K562 (cell line): ENCODE data around the gene NQO2. TPM values are rescaled to one million over a fixed set of nuclear protein-coding genes. Genes with fewer than 3 reads are reported as not detected.

Source experiments
- CAMTA2 ChIP-seq: fragments of 250-450 bp; sonication (Bioruptor Pico); conservative IDR thresholded peaks from 2 replicates; pipeline ENCODE4 v1.5.1; 2022
- CBX1 ChIP-seq: sonication (generic); IDR thresholded peaks from 2 replicates; pipeline ENCODE4 v1.6.1; 2016; ENCODE audit warnings: antibody characterized with exemption, low read depth, mild to moderate bottlenecking
- CTCF ChIP-seq, 3 experiments: IDR thresholded peaks in 2 of 3; conservative IDR thresholded peaks in 1 of 3; 2 replicates each; pipeline ENCODE4 v1.5.1; 2011 to 2012; ENCODE audit warnings: low read length in 3 of 3, mild to moderate bottlenecking in 3 of 3, control low read depth in 2 of 3, improper control_type of control experiment in 1 of 3, inconsistent platforms in 1 of 3, low read depth in 1 of 3, mixed read lengths in 1 of 3, moderate library complexity in 1 of 3; ENCODE audit not compliant: insufficient read depth in 2 of 3
- CXXC5 ChIP-seq: fragments of 250-450 bp; sonication (Bioruptor Pico); IDR thresholded peaks from 2 replicates; pipeline ENCODE4 v1.8.0; 2022; ENCODE audit warnings: inconsistent platforms, mild to moderate bottlenecking, moderate library complexity
- ELF1 ChIP-seq: fragments of 200-800 bp; sonication (Bioruptor generic); IDR thresholded peaks from 2 replicates; pipeline ENCODE4 v1.6.1; 2016; ENCODE audit warnings: missing genetic modification characterization, missing compliant biosample characterization
- MTF1 ChIP-seq: fragments of 250-450 bp; sonication (Bioruptor Pico); IDR thresholded peaks from 2 replicates; pipeline ENCODE4 v1.9.0; 2021; ENCODE audit warnings: moderate library complexity, mild to moderate bottlenecking, inconsistent platforms, borderline replicate concordance
- NCOA6 ChIP-seq: fragments of 450-650 bp; IDR thresholded peaks from 2 replicates; pipeline ENCODE4 v1.6.1; 2017; ENCODE audit warnings: mild to moderate bottlenecking
- PTTG1 ChIP-seq: fragments of 450-650 bp; IDR thresholded peaks from 2 replicates; pipeline ENCODE4 v1.6.1; 2016; ENCODE audit warnings: low read depth, mild to moderate bottlenecking, missing genetic modification characterization, missing compliant biosample characterization
- RBM15 ChIP-seq: fragments of 200-400 bp; formaldehyde crosslinking; IDR thresholded peaks from 2 replicates; pipeline ENCODE4 v1.6.1; 2018; ENCODE audit warnings: mild to moderate bottlenecking, low read length, moderate library complexity; ENCODE audit not compliant: insufficient read depth
- RBM25 ChIP-seq: fragments of 200-400 bp; formaldehyde crosslinking; IDR thresholded peaks from 2 replicates; pipeline ENCODE4 v1.6.1; 2018; ENCODE audit warnings: low read length, low read depth, moderate library complexity; ENCODE audit not compliant: severe bottlenecking
- RUNX1 ChIP-seq: sonication (generic); IDR thresholded peaks from 2 replicates; pipeline ENCODE4 v1.6.1; 2016; ENCODE audit warnings: antibody characterized with exemption, low read depth
- SMAD4 ChIP-seq: fragments of 250-450 bp; sonication (Bioruptor Pico); conservative IDR thresholded peaks from 2 replicates; pipeline ENCODE4 v1.8.0; 2021; ENCODE audit warnings: inconsistent platforms, mild to moderate bottlenecking, moderate library complexity
- SRF ChIP-seq, 2 experiments: fragments of 250-450, 450-650 bp in 1 of 2; sonication (Bioruptor Pico) in 1 of 2; sonication (generic) in 1 of 2; formaldehyde crosslinking; IDR thresholded peaks; 2 replicates each; pipeline versions ENCODE4 v1.5.0 to v1.5.1; 2020 to 2022; ENCODE audit warnings: mild to moderate bottlenecking in 1 of 2, missing genetic modification reagents in 1 of 2
- SRSF7 ChIP-seq: fragments of 200-400 bp; formaldehyde crosslinking; optimal IDR thresholded peaks from 2 replicates; pipeline ENCODE3; 2017; ENCODE audit warnings: mild to moderate bottlenecking, low read depth, low read length
- STAT5B ChIP-seq: fragments of 250-450 bp; sonication (Bioruptor Pico); IDR thresholded peaks from 2 replicates; pipeline ENCODE4 v1.8.0; 2021; ENCODE audit warnings: mild to moderate bottlenecking, inconsistent platforms
- ZBTB34 ChIP-seq: fragments of 250-450 bp; sonication (Bioruptor Pico); IDR thresholded peaks from 2 replicates; pipeline ENCODE4 v1.8.0; 2021; ENCODE audit warnings: mild to moderate bottlenecking, moderate library complexity
- ZKSCAN3 ChIP-seq: fragments of 250-450 bp; sonication (Bioruptor Pico); IDR thresholded peaks from 2 replicates; pipeline ENCODE4 v1.4.0; 2020
- ZNF274 ChIP-seq: IDR thresholded peaks from 2 replicates; pipeline ENCODE4 v1.6.1; 2011; ENCODE audit warnings: low read depth, mild to moderate bottlenecking, low read length, moderate library complexity, borderline replicate concordance
- ZNF507 ChIP-seq: conservative IDR thresholded peaks from 2 replicates; pipeline ENCODE4 v1.6.1; 2017; ENCODE audit warnings: missing genetic modification characterization, missing compliant biosample characterization
- polyA plus RNA-seq, 8 experiments: library from polyadenylated mRNA; depleted of rRNA in 4 of 8; stranded (reverse) in 5 of 8; unstranded in 3 of 8; fragments of >200 nt; fragmentation: Nextera tagmentation in 2 of 8; fragmentation: Illumina TruSeq in 1 of 8; extraction: Ambion mirVana in 2 of 8; extraction: Trizol in 1 of 8; gene quantifications; 2 replicates each; pipeline versions ENCODE4 v1.2.1 to v1.2.3, GENCODE V29; 2011 to 2014; ENCODE audit warnings: inconsistent platforms in 1 of 8, missing spikeins in 1 of 8
- total RNA-seq, 7 experiments: library from RNA; depleted of rRNA in 6 of 7; stranded (reverse); fragments of >200 nt in 6 of 7; fragmentation: Illumina TruSeq in 2 of 7; extraction: Trizol in 2 of 7; gene quantifications; 2 replicates each; pipeline versions ENCODE4 v1.2.1 to v1.2.3, GENCODE V29; 2011 to 2021; ENCODE audit warnings: low replicate concordance in 1 of 7
- TF ChIP-seq, protein P1 (sequence below): IDR thresholded peaks from 2 replicates; pipeline ENCODE4 v1.6.1; 2012; ENCODE audit warnings: low read depth, low read length, improper control_type of control experiment, borderline replicate concordance
- TF ChIP-seq, protein P2 (sequence below): fragments of 250-450 bp; sonication (Bioruptor Pico); IDR thresholded peaks from 2 replicates; pipeline ENCODE4 v1.8.0; 2021; ENCODE audit warnings: moderate library complexity, mild to moderate bottlenecking, inconsistent platforms

The NQO2 gene
- total and polyA plus RNA-seq, 9 of the 15 experiments (the other 6 are each of a cell fraction or from before 2014, with no cell fraction given): 54.6 to 214 (median 116) TPM

DNA sequence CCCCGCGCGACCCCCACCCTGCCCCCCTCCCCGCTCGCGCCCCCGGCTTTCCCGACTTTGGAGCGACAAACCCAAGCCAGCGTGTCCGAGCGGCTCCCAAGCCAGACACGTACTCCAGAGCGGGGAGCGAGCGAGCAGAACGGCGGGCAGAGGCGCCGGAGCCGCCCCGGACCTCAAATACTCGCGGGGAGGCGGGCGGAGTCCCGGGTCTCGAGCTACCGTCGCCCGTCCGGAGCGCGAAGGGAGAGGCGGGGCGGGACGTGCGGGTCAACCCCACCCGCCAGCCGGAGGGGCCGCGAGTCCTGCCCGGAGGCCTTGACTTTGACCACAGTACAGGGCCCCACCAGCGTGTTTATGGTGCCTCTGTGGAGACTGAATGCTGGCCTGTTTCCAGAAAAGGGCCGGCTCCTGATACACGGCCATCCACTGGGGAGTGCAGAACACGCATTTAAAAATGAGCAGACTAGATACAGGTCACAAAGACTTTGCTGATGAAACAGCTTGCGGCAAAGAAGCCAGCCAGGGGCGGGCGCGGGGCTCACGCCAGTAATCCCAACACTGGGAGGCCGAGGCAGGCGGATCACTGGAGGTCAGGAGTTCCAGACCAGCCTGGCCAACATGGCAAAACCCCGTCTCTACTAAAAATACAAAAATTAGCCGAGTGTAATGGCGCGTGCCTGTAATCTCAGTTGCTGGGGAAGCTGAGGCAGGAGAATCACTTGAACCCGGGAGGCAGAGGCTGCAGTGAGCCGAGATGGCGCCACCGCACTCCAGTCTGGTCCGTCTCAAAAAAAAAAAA, 28.1 kb upstream of the NQO2 start, which contains the start of gene SERPINB6 (continued):
- TF ChIP-seq CXXC5 (peak; percentile 38), ZNF507 (tag) (no peak), ZBTB34 (CRISPR knock-in tag) (no peak), PTTG1 (no peak), STAT5B (CRISPR knock-in tag) (no peak), NCOA6 (no peak), CTCF (IDR thresholded peaks at IDR 0.05 in 2 of 3, conservative IDR thresholded peaks at IDR 0.05 in 1 of 3; ENCODE audit: insufficient read depth in 2 of 3, low read depth in 1 of 3, low read length in 3 of 3) (no peak), ZKSCAN3 (CRISPR knock-in tag) (no peak), SRF (CRISPR knock-in tag; IDR thresholded peaks at IDR 0.05) (no peak), RBM25 (no peak), SMAD4 (peak; percentile 91), CBX1 (peak; percentile 73; the same call in 1 of the 2 replicates), CAMTA2 (CRISPR knock-in tag) (no peak), SRSF7 (no peak), RBM15 (no peak), ELF1 (tag) (no peak), ZNF274 (no peak), MTF1 (CRISPR knock-in tag) (0 out of 2 replicates have a peak, but pooled peaks have one; percentile 41), RUNX1 (no peak)
- TF ChIP-seq, protein P1, sequence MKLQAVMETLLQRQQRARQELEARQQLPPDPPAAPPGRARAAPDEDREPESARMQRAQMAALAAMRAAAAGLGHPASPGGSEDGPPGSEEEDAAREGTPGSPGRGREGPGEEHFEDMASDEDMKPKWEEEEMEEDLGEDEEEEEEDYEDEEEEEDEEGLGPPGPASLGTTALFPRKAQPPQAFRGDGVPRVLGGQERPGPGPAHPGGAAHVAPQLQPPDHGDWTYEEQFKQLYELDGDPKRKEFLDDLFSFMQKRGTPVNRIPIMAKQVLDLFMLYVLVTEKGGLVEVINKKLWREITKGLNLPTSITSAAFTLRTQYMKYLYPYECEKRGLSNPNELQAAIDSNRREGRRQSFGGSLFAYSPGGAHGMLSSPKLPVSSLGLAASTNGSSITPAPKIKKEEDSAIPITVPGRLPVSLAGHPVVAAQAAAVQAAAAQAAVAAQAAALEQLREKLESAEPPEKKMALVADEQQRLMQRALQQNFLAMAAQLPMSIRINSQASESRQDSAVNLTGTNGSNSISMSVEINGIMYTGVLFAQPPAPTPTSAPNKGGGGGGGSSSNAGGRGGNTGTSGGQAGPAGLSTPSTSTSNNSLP: no peak
- TF ChIP-seq, protein P2, sequence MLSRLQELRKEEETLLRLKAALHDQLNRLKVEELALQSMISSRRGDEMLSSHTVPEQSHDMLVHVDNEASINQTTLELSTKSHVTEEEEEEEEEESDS (CRISPR knock-in tag): no peak
